Measurements from ENCODE around the gene MSI2.
"Not testable (repeated sequence)": the region's sequence is repeated elsewhere in the genome, so short reads cannot be mapped to it uniquely, and the experiment has no call there.

Gene MSI2

DNA sequence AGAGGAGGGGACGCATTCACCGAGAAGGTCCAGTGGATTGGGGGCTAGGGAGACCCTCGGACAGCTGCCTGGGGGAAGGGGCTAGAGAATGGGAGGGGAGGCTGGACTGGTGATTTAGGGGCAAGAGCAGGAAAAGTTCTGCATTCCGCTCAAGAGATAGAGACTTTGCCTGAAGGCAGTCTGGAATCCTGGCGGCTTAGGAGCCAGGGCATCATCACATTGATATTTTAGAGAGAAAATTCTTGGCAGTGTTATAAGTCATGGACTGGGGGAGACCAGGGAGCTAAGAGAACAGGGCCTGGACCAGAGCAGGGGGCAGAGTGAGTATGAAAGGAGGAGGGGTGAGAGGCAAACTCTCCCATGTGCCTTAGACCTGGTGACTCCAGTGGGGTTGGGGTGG, 35.8 kb downstream of the MSI2 start:
- DNase-seq (ENCODE audit: low spot score) = no peak

DNA sequence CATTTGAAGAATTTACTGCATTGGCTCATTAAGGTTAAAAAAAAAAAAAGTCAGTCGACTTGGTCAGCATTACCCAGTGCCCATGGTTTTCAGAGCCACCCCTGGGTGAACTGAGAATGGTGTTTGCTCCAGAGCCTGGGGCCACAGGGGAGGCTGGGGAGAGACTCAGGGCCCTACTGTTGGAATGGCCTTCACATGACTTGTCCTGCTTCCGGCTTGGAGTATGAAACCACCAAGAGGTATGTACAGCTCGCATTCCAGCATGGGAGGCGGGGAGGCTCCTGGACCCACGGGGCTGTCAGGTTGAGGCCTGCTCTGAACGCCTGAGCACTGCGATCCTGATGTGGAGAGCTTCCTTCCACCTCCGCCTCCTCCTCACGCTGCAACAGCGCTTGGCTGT, 36.8 kb downstream of the MSI2 start:
- peak; percentile 83 for DNase-seq (ENCODE audit: low spot score)

DNA sequence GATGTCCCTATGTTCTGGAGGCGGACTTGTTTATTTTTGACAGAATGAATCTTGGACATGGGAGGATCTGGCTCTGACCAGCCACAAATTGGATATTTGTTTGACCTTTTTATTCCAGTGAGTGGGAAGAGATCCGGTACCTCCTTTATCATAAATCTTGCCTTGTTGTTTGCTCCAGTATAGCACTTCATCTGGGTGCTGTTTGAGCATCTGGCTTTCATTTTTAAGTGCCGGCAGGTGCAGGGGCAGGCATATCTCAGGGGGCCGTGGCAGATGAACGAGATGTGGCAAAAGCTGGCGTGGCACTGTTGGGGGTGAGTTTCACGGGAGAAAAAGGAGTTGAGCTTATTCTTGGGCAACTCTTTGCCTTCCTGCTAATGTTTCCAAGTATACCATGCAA, 37.8 kb downstream of the MSI2 start:
- no peak for DNase-seq (ENCODE audit: low spot score)

DNA sequence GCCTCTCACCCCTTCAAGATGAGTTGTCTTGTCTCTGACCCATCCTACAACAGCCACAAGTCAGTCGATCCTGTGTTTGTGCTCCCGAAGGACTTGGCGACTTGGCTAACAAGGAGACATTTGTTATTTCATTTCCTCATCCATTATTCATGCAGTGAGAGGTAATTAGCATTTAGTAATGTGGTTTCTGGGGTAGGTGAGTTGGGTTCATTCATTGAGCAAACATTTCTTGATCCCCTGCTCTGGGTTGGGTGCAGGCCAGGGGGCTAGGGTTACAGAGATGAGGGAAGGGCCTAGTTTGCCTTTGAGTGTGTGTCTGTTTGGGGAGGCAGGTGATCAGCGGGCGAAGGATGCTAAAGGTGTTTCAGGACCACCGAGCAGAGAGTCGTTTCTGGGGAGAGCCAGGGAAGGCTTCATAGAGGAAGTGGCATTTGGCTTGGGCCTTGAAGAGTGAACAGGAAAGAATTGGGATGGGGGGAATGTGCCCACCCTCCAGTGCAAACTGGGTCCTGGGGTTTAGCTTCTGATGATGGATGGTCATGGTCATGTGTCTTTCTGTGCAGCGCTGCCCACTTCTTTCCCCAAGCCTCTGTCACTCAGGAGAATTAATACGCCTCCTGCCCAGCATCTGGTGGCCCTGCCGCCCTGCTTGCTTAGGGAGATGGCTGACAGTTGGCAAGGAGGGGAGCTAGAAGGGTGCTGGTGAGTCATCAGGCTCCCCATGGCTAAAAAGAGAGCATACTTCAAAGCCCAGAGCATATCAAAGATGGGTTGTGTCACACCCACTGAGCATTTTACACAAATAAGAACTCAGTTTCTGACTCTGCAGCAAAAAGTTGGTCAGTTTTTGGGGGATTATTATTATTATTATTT, 38.5 kb downstream of the MSI2 start:
- peak; percentile 93 for DNase-seq (ENCODE audit: low spot score)

DNA sequence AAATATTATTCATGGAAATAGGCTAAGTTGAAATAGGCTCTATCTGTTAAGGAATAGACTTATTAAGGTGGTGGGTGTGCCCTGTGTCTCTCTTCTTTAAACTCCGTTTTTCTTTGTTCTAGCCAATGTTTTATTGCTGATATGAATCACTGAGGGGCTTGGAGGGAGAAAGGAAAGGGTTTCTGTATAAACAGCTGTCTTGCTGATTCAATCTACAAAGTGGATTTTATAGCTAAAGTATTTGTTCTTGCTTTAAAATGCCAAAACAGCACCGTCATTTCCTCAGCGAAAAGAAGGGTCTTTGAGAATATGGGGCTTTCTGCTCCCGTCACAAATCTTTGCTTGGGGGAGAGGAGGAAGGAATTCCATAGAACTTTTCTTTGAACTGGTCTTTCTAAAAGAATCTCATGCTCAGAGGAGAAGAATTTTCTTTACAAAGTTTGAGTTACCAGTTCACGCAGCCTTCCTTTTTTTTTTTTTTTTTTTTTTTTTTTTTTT, 39.3 kb downstream of the MSI2 start:
- DNase-seq (ENCODE audit: low spot score) = peak; percentile 57

DNA sequence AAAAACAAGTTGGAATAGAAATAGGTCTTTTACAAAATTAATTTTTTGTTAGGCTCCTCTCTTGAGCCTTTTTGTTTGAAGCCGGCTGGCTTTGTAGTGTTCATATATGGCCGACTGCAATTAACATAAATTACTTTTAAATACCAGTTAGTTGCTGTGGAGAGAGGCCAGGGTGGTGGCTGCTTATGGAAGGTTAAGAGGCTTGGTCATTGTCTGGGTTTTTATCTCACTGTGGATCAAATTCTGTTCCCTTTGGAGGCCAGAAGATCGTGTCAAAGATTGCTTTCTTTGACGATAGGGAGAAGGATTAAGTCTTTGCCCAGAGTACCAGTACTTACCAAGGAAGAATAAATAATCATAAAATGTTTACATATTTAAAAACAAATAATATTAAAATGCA, 39.9 kb downstream of the MSI2 start:
- DNase-seq (ENCODE audit: low spot score) = peak; percentile 31

DNA sequence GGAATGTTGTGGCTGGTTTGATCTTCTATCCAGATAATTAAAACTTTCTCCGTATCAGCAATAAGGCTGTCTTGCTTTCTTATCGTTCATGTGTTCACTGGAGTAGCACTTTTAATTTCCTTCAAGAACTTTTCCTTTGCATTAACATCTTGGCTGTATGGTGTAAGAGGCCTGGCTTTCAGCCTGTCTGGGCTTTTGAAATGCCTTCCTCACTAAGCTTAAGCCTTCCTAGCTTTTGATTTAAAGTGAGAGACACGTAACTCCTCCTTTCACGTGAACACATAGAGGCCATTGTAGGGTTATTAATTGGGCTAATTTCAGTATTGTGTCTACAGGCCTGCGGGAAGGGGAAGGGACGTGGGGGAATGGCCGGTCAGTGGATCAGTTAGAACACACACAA, 42.9 kb downstream of the MSI2 start:
- DNase-seq (ENCODE audit: low spot score) = no peak

DNA sequence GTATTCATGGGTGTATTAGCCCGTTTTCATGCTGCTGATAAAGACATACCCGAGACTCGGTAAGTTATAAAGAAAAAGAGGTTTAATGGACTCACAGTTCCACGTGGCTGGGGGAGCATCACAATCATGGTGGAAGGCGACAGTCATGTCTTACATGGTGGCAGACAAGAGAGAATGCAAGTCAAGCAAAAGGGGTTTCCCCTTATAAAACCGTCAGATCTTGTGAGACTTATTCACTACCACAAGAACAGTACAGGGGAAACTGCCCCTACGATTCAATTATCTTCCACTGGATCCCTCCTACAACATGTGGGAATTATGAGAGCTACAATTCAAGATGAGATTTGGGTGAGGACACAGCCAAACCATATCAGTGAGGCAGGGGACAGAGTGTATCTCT, 44.3 kb downstream of the MSI2 start:
- DNase-seq (ENCODE audit: low spot score) = not testable (repeated sequence)

DNA sequence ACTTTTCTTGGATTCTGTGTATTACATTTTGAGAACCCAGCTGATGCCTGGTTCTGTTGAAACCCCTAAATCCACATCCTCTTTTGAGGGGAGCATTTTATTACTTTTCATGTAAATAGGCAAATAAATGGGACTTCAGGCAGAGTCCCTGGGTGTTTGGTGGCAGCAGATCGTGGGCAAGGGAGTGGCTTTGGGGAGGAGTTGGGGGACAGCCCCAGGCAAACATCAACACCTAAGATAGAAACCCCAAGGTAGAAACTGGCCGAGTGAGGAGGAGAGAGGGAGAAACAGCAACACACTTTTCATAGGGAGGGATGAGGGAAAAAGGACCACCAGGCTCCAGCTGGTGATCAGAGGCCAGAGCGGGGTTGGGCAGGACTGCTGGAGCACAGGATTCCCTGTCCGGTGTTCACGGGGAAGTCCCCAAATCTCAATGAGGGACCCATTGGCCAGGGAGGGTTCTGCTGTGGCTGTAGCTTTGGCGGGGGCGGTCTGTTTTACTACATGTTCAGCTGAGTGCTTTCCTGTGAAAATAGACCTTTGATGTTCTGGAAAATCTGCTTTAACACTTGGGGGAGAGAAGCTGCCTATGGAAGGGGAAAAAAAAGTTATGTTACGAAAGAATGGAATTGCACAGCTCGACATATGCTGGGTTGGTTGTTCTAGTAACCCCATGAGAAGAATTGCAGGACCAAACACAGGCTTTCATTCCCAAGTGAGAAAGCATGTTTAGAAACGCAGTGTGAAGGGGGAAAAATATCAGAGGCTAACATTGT, 46.6 kb downstream of the MSI2 start:
- no peak for DNase-seq (ENCODE audit: low spot score)

DNA sequence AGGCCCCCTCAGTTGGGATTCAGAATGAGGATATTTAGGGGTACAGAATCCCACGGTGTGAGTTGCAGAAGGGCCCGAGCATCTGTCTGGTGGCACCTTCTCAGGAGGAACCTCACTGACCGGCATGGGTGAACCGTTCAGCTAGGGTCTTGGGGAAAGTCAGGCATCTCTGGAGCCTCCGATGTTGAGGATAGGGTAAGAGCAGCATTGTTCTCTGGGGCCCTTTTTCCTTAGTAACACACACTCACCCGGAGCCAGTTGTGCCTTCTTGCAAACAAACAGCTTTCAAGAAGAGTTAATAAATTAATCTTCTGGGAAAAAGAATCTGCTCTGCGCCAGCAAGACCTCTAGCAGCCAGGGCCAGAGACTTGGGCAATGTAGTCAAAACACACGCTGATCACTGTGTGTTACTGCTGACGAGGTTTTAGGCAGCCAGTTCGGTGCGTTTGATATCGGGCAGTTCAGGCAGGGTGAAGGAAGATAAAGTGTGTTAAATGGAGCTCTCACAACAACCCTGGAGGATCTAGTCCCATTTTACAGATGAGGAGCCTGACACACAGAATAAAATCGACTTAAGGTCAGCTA, 48.9 kb downstream of the MSI2 start:
- DNase-seq (ENCODE audit: low spot score) = no peak

DNA sequence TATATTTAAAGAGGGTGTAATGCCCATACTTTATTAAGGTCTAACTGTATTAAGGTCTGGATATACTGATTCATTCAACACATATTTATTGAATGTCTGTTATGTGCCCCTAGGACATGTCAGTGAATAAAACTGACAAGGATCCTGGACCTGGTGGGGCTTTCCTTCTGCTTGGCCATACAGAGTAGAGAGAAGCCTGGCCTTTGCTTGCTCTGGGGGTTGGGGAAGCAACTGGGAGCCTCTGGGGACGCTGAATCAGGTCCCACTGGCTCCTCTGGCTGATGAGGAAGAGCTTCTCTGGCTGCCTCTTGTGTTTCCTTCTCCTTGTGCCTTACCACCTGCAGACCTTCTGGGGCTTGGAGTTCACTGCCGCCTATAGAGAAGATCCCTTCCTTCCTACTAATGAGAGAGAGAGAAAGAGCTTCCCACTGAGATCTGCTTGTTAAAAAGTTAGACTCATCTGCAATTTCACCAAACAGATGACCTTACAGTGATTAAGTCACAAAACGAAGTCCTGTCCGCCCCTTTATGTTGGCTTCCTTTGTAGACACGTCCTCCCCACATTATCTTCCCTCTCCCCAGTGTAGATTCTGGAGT, 49.7 kb downstream of the MSI2 start:
- no peak for DNase-seq (ENCODE audit: low spot score)

DNA sequence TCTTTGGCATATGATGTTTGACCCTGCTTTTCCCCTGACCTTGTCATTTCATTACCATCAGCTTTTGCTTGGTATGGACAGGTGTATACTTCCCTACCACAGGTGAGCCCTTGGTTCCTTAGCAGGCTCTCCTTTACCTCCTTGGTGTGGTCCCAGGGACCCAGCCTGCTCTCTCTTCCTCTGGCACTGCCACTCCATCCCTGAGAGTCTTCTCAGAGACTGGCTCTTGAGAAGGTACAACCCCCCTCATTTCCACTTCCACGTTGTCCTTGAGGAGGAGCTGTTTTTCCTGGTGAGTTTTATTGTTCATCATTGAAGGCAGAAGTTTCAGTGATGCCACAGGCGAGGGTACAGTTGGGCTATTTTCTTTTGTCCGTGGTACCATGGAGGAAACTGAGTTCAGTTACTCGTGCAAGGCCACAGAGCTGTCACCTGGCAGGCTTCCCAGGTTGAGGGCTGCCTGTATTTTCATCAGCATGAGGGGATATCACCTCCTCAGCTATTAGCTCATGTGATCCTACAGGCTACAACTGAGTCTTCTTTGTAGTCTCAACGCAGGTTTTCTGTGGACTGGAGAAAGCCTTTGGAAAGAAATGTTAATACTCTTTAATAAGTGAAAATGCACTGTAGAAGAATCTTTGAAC, 52.3 kb downstream of the MSI2 start:
- DNase-seq (ENCODE audit: low spot score) = no peak

DNA sequence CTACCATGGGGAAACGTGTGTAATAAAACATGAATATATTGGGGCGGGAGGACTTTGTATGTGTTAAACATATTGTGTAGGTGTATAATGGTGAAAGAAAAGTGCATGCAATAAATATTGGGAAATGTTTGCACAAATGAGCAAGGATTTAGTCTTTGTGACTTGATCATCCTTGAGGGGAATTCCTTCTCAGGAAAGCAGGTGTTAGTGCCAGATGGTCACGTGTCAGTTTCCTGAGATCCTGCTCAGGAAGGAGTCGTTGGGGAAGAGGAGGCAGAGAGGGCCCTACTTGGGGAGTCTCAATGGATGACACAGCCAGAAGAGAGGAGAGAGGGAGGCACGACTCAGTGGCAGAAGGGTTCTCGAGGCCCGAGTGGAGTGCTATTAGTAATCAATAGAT, 53.2 kb downstream of the MSI2 start:
- DNase-seq (ENCODE audit: low spot score) = no peak

DNA sequence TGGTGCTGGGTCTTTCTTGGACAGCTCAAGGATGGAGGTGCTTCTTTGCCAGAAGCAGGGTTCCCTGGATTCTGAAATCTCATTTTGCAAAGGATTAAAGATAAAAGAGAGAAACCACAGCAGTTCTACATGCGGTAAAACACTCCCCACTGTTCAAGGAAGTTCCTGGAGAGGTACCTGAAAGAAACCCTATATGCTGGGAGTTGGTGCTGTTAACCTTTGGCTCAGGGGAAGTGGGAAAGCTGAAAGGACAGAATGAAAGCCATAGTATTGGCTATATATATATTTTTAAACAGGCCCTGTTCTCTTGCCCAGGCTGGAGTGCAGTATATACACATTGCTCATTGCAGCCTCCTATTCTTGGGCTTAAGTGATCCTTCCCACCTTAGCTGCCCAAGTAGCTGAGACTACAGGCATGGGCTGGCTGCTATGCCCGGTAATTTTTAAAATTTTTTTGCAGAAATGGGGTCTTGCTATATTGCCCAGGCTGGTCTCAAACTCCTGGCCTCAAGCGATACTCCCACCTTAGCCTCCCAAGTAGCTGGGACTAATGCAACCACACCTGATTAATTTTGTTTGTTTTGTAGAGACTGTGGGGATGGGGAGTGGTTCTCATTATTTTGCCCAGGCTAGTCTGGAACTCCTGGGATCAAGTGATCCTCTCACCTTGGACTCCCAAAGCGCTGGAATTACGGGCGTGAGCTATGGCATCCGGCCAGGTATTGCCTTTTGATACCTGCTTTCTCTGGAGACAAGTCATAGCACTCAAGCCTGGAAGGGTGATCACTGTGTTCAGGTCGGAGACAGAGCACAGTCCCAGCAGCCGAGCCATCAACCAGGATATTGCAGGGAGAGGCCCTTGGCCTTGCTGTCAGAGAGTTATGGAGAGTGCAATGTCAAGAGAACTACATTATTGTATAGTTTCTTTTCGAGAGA, 55.2 kb downstream of the MSI2 start:
- no peak for DNase-seq (ENCODE audit: low spot score)

DNA sequence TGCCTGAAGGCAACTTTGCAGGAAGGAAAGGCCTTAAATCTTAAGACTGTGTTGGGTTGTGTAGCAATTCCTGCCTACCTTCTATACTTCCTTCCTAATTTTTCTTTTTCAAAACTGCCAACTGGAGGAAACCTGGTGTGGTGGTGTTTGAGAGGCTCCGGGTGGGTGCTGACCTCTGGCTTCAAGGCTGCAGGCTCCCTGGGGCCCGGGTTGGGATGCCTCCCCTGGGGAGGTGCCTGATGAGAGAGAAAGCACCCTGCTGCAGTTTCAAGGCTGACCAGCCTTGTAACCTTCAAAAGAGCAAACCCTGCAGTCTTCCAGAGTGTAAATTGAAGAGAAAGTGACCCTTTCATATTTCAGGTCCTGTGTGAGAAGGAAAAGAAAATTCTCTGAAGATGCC, 55.9 kb downstream of the MSI2 start:
- no peak for DNase-seq (ENCODE audit: low spot score)

DNA sequence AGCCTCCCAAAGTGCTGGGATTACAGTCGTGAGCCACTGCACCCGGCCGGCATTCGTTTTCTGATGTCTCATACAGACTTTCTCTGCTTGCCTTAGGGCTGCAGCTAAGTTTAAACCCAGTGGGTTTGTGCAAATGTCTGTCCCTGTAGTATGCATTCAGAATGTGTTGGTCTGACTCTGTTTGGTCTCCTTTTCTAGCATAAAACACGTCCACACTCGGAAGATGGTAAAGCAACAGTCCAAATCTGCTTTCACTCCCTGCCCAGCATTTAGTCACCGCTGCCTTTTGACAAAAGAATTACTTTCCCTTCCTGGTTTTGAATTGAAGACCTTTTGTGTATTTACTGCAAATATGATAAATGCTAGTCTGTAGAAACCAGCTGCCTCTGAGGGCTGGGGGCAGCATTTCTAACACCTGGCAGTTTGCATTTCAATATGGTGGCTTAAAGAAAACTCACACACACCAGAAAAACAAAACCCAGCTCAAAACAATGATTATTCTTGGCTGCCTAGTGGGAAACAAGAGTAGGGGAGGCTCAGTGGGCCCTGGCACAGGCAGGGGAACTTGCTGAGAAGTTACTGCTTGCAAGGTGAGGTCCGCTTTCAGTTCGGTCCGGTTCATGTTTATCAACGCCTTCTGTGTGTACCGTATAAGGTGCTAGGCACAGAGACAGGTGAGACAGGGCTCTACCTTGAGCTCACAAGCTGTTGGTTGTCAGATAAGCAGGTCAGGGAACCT, 56.9 kb downstream of the MSI2 start:
- DNase-seq (ENCODE audit: low spot score) = no peak

DNA sequence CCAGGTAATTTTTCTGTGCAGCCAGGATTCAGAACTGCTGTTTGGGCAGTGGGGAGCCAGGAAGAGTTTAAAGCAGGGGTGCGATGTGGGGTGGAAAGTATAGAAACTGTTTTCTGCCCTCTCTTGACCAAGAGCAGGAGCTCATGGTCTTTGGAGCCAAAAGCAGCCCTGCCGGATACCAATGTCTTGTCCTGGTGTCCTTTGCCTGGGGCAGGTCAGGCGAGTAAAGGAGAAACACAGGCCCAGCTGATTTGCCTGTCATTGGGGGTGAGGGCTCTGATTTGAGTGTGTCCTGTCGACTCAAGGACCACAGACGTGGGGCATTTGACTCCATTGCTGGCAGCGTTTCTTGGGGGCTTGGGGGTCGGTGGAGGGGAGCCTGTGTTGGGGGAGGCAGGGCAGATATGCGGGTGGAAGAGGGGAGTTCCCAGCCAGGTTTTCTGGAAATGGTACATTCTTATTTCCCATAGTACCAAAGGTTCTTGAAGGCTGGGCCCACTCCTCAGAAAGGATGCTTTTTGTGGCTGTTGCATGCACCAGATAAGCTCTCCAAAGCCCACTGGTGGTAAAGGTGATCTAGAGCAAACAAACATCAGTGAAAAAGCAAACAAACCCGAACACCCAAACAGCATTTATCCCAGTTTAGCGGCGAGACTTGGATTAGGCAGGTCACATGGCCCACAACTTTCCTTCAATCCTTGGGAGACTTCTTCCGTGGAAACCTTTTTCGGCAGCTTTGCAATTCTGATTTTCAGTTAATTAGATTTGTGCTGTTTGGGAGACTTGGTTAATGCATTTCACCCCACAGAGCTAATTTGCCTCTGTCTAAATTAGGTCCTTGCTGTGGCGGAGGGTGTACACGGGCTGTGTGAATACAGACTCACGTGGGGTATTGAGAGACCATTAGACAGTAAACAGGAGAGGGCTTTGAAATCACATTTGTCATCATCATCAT, 59.0 kb downstream of the MSI2 start:
- no peak for DNase-seq (ENCODE audit: low spot score)

DNA sequence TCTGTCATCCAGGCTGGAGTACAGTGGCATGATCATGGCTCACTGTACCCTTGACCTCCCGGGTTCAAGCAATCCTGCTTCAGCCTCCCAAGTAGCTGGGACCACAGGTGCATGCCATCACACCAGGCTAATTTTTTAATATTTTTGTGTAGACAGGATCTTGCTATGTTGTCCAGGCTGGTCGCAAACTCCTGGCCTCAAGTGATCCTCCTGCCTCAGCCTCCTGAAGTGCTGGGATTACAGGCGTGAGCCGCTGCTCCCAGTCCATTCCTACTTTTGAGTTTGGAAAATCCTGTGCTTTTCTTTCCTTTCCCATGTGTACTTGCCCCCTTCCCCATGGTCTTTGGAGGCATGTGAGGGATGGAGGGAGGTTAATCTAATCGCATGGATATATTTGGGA, 60.0 kb downstream of the MSI2 start:
- no peak for DNase-seq (ENCODE audit: low spot score)

DNA sequence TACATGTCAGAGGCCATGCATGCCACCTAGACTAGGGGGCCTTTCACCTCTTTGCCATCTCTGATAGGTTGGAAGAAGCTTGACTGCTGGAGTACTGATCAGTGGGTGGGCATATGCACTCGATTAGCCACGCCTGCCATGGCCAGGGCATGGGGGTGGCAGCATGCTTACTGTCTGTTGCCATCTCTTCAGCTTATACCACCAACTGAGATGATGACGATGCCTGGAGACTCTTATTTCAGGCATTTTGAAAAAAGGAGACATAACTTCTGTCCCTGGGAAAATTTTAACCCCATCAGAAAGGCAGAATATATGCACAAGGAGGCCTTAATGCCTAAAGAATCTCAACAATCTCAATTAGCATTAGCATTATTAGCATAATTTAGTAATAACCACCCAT, 60.8 kb downstream of the MSI2 start:
- no peak for DNase-seq (ENCODE audit: low spot score)

Data from COLO829 (cell line).